H9 (cell line): ENCODE results near the gene NDST1. TPM values are rescaled to one million over a fixed set of nuclear protein-coding genes. Genes with fewer than 3 reads are reported as not detected.

ENCODE experiments used
- DNase-seq: peaks from one replicate; pipeline ENCODE4 v3.0.0-alpha.2; 2017
- H2AFZ ChIP-seq: one replicate; pipeline ENCODE4 v1.6.1; 2013; ENCODE audit warnings: mild to moderate bottlenecking, low read length, control low read depth, moderate library complexity
- H2AK5ac ChIP-seq: 2 replicates; pipeline ENCODE4 v1.6.1; 2013; ENCODE audit warnings: low read length, control low read depth, mixed read lengths; ENCODE audit not compliant: insufficient read length
- H2BK120ac ChIP-seq: one replicate; pipeline ENCODE4 v1.6.1; 2013; ENCODE audit warnings: low read depth, mild to moderate bottlenecking, low read length, control low read depth, inconsistent platforms; ENCODE audit not compliant: poor library complexity, severe bottlenecking
- H2BK12ac ChIP-seq: 2 replicates; pipeline ENCODE4 v1.6.1; 2013; ENCODE audit warnings: low read length, control low read depth, mixed read lengths, low read depth; ENCODE audit not compliant: insufficient read length
- H2BK15ac ChIP-seq: 2 replicates; pipeline ENCODE4 v1.6.1; 2013; ENCODE audit warnings: low read depth, low read length, control low read depth
- H2BK20ac ChIP-seq: one replicate; pipeline ENCODE4 v1.6.1; 2013; ENCODE audit warnings: low read depth, mild to moderate bottlenecking, low read length, control low read depth, inconsistent platforms; ENCODE audit not compliant: poor library complexity, severe bottlenecking
- H2BK5ac ChIP-seq: 2 replicates; pipeline ENCODE4 v1.6.1; 2013; ENCODE audit warnings: low read length, control low read depth, mixed read lengths; ENCODE audit not compliant: insufficient read length
- H3K14ac ChIP-seq: 2 replicates; pipeline ENCODE4 v1.6.1; 2013; ENCODE audit warnings: low read length, control low read depth; ENCODE audit not compliant: insufficient read depth
- H3K18ac ChIP-seq: 2 replicates; pipeline ENCODE4 v1.6.1; 2013; ENCODE audit warnings: low read depth, mild to moderate bottlenecking, mixed read lengths, low read length, control low read depth; ENCODE audit not compliant: insufficient read length
- H3K23ac ChIP-seq: 2 replicates; pipeline ENCODE4 v1.6.1; 2013; ENCODE audit warnings: low read length, control low read depth, mixed read lengths, low read depth; ENCODE audit not compliant: insufficient read length
- H3K23me2 ChIP-seq: 2 replicates; pipeline ENCODE4 v1.6.1; 2013; ENCODE audit warnings: low read depth, mild to moderate bottlenecking, mixed read lengths, low read length, control low read depth; ENCODE audit not compliant: insufficient read length, poor library complexity, severe bottlenecking
- H3K27ac ChIP-seq: 2 replicates; pipeline ENCODE4 v1.5.1; 2013; ENCODE audit warnings: low read length, control low read depth, mixed read lengths, low read depth; ENCODE audit not compliant: insufficient read length
- H3K27me3 ChIP-seq: 2 replicates; pipeline ENCODE4 v1.6.1; 2013; ENCODE audit warnings: low read length, control low read depth, inconsistent platforms; ENCODE audit not compliant: insufficient read depth
- H3K4ac ChIP-seq: 2 replicates; pipeline ENCODE4 v1.6.1; 2013; ENCODE audit warnings: low read depth, mild to moderate bottlenecking, control low read depth, inconsistent platforms, low read length, moderate library complexity
- H3K4me1 ChIP-seq: 2 replicates; pipeline ENCODE4 v1.6.1; 2013; ENCODE audit warnings: low read length, control low read depth, inconsistent platforms; ENCODE audit not compliant: insufficient read depth
- H3K4me2 ChIP-seq: 2 replicates; pipeline ENCODE4 v1.6.1; 2013; ENCODE audit warnings: low read length, control low read depth, mixed read lengths; ENCODE audit not compliant: insufficient read length, insufficient read depth
- H3K56ac ChIP-seq: 2 replicates; pipeline ENCODE4 v1.6.1; 2013; ENCODE audit warnings: low read depth, mild to moderate bottlenecking, mixed read lengths, low read length, control low read depth; ENCODE audit not compliant: insufficient read length
- H3K79me1 ChIP-seq: 2 replicates; pipeline ENCODE4 v1.6.1; 2013; ENCODE audit warnings: low read depth, mild to moderate bottlenecking, moderate library complexity, low read length, control low read depth, inconsistent platforms; ENCODE audit not compliant: insufficient read depth, poor library complexity, severe bottlenecking
- H3K79me2 ChIP-seq: 2 replicates; pipeline ENCODE4 v1.6.1; 2013; ENCODE audit warnings: low read length, control low read depth, inconsistent platforms; ENCODE audit not compliant: insufficient read depth
- H3K9ac ChIP-seq: 2 replicates; pipeline ENCODE4 v1.6.1; 2013; ENCODE audit warnings: low read length, control low read depth, mixed read lengths; ENCODE audit not compliant: insufficient read length; ENCODE audit errors: extremely low read depth
- H3K9me3 ChIP-seq: one replicate; pipeline ENCODE4 v1.6.1; 2013; ENCODE audit warnings: low read depth, low read length, inconsistent platforms; ENCODE audit not compliant: control insufficient read depth
- H3T11ph ChIP-seq: one replicate; pipeline ENCODE4 v1.6.1; 2013; ENCODE audit warnings: mild to moderate bottlenecking, low read length, control low read depth, inconsistent platforms
- H4K20me1 ChIP-seq: one replicate; pipeline ENCODE4 v1.6.1; 2013; ENCODE audit not compliant: control insufficient read depth, insufficient read length, insufficient read depth
- H4K5ac ChIP-seq: 2 replicates; pipeline ENCODE4 v1.6.1; 2013; ENCODE audit warnings: low read depth, mild to moderate bottlenecking, mixed read lengths, low read length, control low read depth; ENCODE audit not compliant: insufficient read length
- H4K8ac ChIP-seq: replicated peaks from 2 replicates; pipeline ENCODE4 v1.6.1; 2013; ENCODE audit warnings: low read length, control low read depth, mixed read lengths, low read depth; ENCODE audit not compliant: insufficient read length
- H4K91ac ChIP-seq: 2 replicates; pipeline ENCODE4 v1.6.1; 2013; ENCODE audit warnings: low read depth, mild to moderate bottlenecking, moderate library complexity, mixed read lengths, low read length, control low read depth; ENCODE audit not compliant: insufficient read length
- H3K27ac Mint-ChIP-seq, 3 experiments: 2 replicates in 2 of 3; 3 replicates in 1 of 3; pipeline ENCODE4 v1.8.0; 2020 to 2021; ENCODE audit warnings: mixed read lengths in 3 of 3, mild to moderate bottlenecking in 1 of 3, moderate library complexity in 1 of 3
- H3K27me3 Mint-ChIP-seq: 2 replicates; pipeline ENCODE4 v1.8.0; 2021; ENCODE audit warnings: low read depth, mild to moderate bottlenecking, moderate library complexity, mixed read lengths
- H3K36me3 Mint-ChIP-seq, 3 experiments: 2 replicates in 2 of 3; 3 replicates in 1 of 3; pipeline ENCODE4 v1.8.0; 2020 to 2021; ENCODE audit warnings: low read depth in 3 of 3, mixed read lengths in 3 of 3; ENCODE audit not compliant: insufficient read depth in 1 of 3
- H3K4me1 Mint-ChIP-seq, 2 experiments: 2 replicates each; pipeline ENCODE4 v1.8.0; 2020; ENCODE audit warnings: mixed read lengths in 2 of 2
- H3K4me3 Mint-ChIP-seq, 2 experiments: 2 replicates in 1 of 2; 3 replicates in 1 of 2; pipeline ENCODE4 v1.8.0; 2020 to 2021; ENCODE audit warnings: mild to moderate bottlenecking in 2 of 2, mixed read lengths in 2 of 2, moderate library complexity in 1 of 2
- H3K9me3 Mint-ChIP-seq, 2 experiments: 2 replicates in 1 of 2; 3 replicates in 1 of 2; pipeline ENCODE4 v1.8.0; 2020; ENCODE audit warnings: mild to moderate bottlenecking in 2 of 2, mixed read lengths in 2 of 2, moderate library complexity in 1 of 2
- WGBS: extraction: QIAGEN DNeasy Blood & Tissue Kit; methylation state at CpG from one replicate; pipeline ENCODE4 v1.1.7; 2013; ENCODE audit warnings: missing lambda C conversion rate, low lambda C conversion rate, mixed read lengths; ENCODE audit not compliant: insufficient read length; ENCODE audit errors: extremely low coverage; 5-methylcytosine and 5-hydroxymethylcytosine counted together
- total RNA-seq: library from RNA; stranded (reverse); gene quantifications from 2 replicates; pipeline ENCODE4 v1.2.1, GENCODE V29; 2021
- TF ChIP-seq, protein P1 (sequence below): fragments of 200-600 bp; sonication (generic); conservative IDR thresholded peaks from 3 replicates; pipeline ENCODE4 v1.8.0; 2021; ENCODE audit warnings: antibody characterized with exemption, mild to moderate bottlenecking

Gene NDST1
- total RNA-seq, 1 experiment from 2014 or later, result 65.5 TPM

DNA sequence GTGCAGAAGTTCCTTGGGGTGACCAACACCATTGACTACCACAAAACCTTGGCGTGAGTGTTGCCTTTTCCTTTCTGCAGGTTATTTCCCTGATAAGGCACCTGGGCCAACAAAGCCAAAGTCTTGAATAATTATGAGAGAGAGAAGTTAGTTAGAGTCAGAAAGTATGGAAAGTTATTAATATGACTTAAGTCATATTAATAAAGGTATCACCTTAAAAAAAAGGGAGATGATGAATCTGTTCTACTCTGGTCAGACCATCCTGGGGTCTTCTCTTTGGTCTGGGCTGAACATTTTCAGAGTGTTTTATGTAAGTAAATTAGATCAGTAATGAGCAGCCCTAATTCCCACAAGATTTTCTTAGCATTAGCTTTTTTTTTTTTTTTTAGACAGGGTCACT lies 41.8 kb downstream of the NDST1 start:
- no peak overlapping the region for H2BK15ac ChIP-seq
- no peak overlapping the region for H3T11ph ChIP-seq
- no peak overlapping the region for H2BK120ac ChIP-seq
- no peaks in the 10 kb centered on the region for H3K27me3 Mint-ChIP-seq
- no peak overlapping the region for H4K8ac ChIP-seq
- no peak overlapping the region for H4K91ac ChIP-seq
- no peak overlapping the region for H3K14ac ChIP-seq
- no peaks in the 10 kb centered on the region for H3K27me3 ChIP-seq
- TF ChIP-seq, protein P1, sequence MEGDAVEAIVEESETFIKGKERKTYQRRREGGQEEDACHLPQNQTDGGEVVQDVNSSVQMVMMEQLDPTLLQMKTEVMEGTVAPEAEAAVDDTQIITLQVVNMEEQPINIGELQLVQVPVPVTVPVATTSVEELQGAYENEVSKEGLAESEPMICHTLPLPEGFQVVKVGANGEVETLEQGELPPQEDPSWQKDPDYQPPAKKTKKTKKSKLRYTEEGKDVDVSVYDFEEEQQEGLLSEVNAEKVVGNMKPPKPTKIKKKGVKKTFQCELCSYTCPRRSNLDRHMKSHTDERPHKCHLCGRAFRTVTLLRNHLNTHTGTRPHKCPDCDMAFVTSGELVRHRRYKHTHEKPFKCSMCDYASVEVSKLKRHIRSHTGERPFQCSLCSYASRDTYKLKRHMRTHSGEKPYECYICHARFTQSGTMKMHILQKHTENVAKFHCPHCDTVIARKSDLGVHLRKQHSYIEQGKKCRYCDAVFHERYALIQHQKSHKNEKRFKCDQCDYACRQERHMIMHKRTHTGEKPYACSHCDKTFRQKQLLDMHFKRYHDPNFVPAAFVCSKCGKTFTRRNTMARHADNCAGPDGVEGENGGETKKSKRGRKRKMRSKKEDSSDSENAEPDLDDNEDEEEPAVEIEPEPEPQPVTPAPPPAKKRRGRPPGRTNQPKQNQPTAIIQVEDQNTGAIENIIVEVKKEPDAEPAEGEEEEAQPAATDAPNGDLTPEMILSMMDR, result no peak
- H3K4me1 ChIP-seq, result no peaks in the 10 kb centered on the region
- no peak for DNase-seq
- no CpG with 5 or more reads among the region's 1 CpG for WGBS
- H3K4me3 Mint-ChIP-seq, result no peak overlapping the region
- H3K56ac ChIP-seq, result no peak overlapping the region
- no peak overlapping the region for H2AK5ac ChIP-seq
- H3K23me2 ChIP-seq, result no peaks in the 10 kb centered on the region
- H3K4me2 ChIP-seq, result no peak overlapping the region
- H2BK12ac ChIP-seq, result no peak overlapping the region
- no peak overlapping the region for H3K23ac ChIP-seq
- H3K79me2 ChIP-seq, result no peaks in the 10 kb centered on the region
- H4K20me1 ChIP-seq, result no peaks in the 10 kb centered on the region
- no peak overlapping the region for H3K9ac ChIP-seq
- no peak overlapping the region for H3K4ac ChIP-seq
- no peaks in the 10 kb centered on the region for H3K9me3 ChIP-seq
- H4K5ac ChIP-seq, result no peak overlapping the region
- no peak overlapping the region for H2BK5ac ChIP-seq
- H2AFZ ChIP-seq, result no peak overlapping the region
- H3K36me3 Mint-ChIP-seq, result peaks cover 24 to 69% (median 65%) of the 10 kb centered on the region in 3 experiments; a peak in 6 of 7 replicates
- H3K27ac ChIP-seq, result no peak overlapping the region
- no peak overlapping the region; a peak in 1 of 7 replicates for H3K27ac Mint-ChIP-seq
- H2BK20ac ChIP-seq, result no peak overlapping the region
- H3K4me1 Mint-ChIP-seq, result no peaks in the 10 kb centered on the region
- H3K18ac ChIP-seq, result no peak overlapping the region
- no peaks in the 10 kb centered on the region for H3K79me1 ChIP-seq
- H3K9me3 Mint-ChIP-seq, result no peaks in the 10 kb centered on the region; a peak in 1 of 5 replicates
